Right kidney (tissue), 1 donor: ENCODE results near the gene WFDC1.

ENCODE experiments used
- DNase-seq: peaks from one replicate; pipeline ENCODE4 v3.0.0-alpha.2; 2016

The WFDC1 gene

DNA sequence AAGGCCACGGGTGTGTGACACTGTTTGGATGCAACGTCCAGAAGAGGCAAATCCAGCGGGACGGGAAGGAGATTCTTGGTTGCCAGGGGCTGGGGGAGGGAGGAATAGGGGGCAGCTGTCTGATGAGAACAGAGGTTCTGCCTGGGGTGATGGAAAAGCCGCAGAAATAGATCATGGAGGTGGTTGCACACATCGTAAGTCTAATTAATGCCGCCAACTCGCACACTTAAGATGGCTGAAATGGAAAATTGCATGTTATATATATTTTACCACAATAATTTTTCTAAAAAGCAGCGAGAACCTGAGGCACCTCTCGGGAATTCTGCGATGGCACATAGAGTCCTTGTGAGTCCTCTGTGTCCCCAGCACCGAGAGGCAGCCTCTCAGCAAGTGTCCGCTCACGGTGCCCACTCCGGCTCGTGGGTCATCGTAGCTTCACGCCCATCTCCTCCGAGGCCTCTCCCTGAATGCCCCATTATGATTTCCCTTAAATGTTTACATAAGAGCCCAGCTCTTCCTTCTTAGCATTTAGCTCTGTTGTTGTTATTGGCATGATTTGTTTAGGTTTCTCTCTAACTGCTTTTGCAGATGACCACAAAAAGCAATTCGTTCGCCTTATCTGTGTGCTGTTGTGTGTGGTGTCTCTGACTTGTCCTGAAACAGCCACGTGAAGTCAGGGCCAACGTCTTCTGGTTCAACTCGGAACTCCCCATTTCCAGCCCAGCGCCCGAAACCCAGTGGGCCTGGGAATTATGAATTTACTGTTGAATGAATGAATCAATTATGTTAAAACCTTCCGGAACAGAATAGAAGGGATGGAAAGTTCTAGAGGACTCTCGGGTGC, 7.7 kb downstream of the WFDC1 start:
- no peak for DNase-seq

DNA sequence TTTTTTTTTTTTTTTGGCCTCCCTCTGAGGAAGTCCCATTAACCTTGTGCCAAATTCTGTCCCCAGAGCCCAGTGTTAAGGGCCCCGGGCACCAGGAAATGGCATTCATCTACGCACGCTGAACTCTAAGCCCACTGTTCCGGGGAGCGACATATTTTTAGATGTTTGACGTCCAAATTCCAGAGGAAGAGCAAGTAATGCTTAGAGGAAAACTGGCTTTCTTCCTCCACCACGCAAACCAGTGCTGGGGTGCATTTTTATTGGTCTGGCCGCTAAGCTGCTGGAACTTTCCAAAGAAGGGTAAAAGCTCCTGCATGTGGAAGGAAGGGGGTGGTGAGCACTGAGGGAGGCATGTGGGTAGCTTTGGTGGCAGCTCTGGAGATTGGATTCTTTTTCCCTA, 8.3 kb downstream of the WFDC1 start:
- DNase-seq, result no peak

DNA sequence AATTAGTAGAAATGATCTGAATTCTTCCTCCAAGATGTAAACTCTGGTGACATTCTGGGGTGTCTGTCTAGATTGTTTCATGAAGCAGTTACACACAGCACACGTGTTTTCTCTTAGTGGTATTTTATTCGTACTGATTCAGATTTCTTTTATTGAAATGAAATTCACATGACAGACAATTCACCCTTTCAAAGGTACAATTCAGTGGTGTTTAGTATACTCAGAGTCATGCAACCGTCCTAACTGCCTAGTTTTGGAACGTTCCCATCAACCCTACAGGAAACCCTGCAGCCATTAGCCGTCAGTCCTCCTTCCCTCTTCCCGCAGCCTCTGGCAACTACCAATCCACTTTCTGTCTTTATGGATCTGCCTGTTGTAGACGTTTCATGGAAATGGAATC, 8.8 kb downstream of the WFDC1 start:
- DNase-seq, result no peak

DNA sequence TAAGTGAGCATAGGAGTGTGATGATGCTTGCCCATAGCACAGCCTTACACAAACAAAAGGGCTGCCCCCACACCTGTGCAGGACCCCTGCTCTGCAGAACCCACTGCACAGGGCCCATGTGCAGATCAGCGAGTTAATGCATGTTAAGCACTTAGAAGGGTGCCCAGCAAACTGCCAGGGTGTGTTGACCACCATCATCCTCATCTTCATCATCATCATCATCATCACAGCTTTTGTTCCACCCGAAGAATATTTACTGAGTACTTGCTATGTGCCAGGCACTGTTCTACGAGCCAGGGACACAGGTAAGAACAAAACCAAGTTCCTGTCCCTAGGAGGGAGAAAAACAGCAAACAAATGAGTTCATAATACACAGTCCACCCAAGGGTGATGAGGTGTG, 11.9 kb downstream of the WFDC1 start:
- no peak for DNase-seq

DNA sequence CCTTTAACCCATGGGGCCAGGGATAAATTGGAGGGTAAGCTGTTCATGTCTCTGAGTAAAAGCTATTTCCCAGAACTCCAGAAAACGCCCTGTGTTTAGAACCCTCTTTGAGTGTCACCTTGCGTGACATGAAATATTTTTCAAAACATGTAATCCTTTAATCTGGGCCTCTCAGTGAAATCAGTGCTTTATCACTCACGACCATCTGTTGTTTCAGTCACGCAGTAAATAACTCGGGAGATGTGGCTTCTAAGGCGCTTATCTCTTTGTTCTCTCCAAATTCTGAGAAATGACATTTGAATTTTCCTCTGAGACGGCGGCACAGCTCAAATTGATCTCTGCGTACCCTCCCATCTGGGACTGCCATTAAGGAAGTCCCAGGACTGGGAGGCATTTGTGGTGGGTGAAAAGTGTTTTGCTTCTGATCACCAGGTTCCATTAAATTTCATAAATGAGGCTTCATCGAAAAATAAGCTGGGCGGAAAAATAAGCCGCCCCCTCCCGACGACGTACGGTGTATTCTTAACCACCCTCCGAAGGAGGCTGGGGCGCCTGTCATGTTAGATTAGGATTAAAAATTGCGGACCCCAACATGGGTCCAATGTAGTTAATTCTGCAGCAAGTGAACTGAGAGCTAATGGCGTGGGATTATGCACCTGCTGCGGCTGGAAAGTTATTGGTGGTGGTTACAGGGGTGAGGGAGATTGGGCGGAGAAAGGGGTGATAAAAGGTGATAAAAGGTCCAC, 12.7 kb downstream of the WFDC1 start:
- no peak for DNase-seq

DNA sequence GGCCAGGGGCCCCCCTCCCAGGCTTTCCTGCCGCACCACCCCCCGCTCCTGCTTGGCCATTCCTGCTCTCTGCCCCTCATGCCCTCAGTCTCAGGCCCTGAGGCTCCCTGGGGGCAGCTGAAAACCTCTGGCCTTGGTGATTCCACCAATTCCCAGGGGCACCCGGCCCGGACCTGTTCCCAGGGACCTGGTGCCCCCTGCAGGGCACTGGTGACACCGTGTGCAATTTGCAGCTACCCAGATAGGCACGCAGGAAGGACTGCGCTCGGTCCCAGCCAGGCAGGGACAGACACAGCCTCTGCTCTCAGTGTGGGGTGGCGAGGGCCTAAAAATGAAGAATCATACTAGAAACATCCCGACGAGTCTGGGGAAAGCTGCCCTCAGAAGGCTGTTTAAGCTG, 13.4 kb downstream of the WFDC1 start:
- DNase-seq, result peak; percentile 35

DNA sequence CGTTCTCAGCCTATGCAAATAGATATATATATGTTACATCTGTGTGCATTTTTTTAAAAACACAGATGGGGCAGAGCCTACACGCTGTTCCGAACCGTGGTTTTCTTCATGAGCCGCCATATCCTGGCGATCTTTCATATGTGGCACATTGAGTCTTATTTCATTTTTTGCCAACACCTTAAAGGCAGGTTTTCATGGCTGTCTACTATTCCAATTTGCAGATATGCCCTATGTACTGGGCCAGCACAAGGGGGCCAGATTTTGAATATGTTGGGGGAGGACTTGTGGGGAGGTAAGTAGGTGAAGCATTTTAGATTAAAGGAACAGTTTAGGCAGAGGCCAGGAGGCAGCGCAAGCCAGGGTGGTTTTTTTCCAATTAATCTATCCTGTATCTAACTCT, 16.0 kb downstream of the WFDC1 start:
- no peak for DNase-seq

DNA sequence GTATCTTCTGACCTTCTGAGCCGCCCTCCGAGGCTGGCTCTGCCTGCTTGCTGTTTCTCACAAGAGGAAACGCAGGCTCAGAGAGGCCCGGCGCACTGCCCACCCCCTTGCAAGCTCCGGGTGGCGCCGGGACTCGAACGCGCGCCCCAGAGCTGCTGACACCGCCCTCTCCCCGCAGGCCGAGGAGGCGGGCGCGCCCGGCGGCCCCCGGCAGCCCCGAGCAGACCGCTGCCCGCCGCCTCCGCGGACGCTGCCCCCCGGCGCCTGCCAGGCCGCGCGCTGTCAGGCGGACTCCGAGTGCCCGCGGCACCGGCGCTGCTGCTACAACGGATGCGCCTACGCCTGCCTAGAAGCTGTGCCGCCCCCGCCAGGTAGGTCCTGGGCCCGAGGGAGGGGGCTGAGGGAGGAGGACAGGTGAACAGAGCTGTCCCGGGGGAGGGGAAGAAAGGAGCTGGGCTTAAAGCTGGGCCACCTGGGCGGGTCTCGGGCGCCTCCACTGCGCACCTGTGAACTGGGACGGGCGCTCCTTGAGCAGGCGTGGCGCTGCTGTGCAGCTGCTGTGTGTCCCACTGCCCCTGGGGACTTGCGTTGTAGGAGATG, 18.2 kb downstream of the WFDC1 start:
- peak; percentile 41 for DNase-seq

DNA sequence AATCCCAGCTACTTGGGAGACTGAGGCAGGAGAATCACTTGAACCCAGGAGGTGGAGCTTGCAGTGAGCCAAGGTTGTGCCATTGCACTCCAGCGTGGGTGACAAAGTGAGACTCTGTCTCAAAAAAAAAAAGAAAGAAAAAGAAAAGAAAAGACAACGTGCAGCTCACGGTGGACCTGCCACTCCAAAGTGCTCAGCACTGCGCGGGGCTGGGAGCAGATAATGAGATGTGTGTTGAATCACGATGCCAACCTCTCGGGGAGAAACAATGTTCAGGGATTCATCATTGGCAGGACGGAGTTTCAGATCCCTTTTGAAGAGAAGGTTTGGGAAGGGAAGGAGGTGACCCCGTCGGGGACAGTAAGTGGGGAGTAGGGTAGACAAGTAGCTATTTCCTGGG, 19.2 kb downstream of the WFDC1 start:
- no peak for DNase-seq

DNA sequence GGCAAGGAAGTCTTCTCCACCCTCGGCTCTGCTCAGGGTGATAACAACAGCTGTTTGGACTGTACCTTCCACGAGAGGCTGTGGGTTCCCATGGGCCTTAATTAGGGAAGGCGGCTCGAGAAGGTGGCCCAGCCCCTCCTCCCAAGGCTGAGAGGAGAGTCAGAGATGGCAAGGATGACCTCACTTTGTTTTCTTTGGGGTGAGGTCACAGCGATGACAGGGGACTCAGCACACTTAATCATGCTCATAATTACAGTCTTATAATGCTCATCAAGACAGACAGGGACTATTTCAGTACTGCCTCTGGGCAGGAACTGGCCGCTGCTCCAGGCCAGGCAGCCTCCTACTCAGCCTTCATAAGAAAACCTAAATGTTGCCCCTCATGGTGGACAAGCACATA, 19.7 kb downstream of the WFDC1 start:
- no peak for DNase-seq

DNA sequence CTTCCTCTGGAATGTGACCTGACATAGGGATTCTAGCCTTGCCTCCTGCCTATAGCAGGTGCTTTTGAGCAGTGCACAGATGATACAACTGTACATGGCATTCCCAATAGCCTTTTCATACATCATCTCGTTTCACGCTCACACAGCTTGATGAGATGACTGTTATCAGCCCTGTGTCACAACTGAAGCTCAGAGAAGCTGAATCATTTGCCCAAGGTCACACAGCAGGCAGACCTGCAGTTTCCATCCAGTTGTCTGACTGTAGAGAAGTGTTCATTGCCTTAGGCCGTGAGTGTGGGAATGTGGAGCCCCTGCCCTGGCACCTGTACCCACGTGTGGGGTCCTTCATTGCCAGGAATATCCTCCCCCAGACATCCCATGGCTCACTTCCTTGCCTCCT, 20.1 kb downstream of the WFDC1 start:
- no peak for DNase-seq

DNA sequence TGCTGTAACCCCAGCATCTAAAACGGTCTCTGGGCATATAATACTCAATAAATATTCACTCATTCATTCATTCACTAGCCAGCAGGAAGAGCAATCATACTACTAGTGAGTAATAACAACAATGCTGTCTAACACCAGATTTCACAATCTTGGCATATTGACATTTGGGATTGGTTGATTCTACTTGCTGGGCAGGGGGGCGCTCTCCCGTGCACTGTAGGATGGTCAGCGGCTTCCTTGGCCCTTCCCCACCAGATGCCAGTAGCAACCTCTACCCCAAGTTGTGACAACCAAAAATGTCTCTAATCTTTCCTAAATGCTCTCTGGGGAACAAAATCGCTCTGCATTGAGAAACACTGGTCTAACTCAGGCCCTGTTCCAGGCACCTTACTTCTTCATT, 20.7 kb downstream of the WFDC1 start:
- no peak for DNase-seq

DNA sequence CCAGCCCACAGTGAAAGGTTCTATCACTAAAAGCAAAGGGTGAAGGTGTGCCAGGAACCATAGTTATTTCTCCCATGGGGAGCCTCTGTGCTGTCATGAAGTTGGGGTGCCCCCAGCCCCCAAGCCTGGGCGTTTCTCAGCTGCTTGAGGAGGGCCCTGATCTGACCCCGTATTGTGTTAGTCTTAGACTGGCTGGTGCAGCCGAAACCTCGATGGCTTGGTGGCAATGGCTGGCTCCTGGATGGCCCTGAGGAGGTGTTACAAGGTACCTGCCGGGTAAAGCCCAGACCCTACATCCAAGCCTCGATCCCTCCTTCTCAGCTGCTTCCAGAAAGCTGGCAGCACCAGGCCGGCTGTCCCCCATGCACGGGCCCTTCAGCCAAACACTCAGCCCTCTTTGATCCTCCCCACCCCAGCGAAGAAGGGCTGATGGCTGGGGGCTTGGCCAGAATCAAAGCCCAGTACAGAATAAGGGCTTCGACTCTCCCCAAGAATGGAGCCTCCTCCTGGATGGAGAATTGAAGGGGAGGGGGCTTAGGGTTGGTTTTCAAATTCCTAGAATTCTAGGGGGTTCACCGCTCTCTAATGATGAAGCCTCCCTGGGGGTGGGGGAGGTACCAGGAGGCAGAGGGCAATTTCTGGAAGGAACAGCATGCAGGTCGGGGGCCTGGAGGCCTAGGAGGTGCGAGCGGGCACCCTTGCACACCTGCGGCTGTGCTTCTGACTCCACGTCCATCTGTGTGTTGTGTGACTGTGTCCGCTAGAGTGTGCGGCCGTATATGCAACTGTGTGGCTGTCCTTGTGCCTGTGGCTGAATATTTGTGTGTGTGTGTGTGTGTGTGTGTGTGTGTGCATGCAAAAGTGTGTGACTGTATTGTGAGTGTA, 23.7 kb downstream of the WFDC1 start:
- DNase-seq, result no peak

DNA sequence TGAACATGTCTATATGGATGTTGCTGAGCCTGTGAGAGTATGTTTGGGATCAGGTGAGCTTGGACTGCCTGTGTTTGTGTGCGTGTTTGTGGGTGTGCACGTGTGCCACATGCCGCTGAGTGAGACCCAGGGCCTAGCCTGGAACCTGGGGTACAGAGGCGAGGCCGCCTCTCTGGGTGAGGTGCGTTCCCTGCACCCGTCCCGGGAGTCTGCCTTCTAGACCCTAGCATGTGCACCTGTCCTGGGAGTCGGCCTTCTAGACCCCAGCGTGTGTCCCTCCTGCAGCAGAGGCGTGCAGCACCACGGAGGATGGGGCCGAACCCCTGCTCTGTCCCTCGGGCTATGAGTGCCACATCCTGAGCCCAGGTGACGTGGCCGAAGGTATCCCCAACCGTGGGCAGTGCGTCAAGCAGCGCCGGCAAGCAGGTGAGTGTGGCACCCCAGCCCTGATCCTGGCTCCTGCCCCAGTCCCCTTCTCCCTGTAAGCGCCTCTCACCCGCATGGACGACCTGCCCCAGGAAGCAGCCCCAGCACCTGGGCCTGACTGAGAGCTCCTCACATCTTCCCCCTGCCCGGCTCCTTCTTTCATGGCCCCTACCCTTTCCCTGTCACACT, 24.6 kb downstream of the WFDC1 start:
- no peak for DNase-seq

DNA sequence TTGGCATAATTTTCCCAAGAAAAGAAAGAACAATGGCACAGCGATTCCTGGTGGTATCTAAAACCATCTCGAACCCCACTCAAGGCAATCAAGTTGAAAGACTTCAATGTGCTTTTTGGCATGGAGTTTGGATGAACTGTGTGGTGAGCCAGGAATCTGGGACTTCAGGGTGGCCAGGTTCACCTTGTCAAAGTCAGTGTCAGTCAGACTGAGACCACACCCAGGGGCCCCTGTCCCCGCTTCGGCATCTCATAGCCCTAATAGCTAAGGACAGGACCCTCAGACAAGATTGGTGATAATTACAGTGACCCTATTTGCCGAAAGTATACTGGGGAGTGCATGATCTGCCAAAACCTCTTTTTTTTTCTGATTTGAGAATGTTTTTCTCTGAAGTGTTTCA, 25.8 kb downstream of the WFDC1 start:
- no peak for DNase-seq

DNA sequence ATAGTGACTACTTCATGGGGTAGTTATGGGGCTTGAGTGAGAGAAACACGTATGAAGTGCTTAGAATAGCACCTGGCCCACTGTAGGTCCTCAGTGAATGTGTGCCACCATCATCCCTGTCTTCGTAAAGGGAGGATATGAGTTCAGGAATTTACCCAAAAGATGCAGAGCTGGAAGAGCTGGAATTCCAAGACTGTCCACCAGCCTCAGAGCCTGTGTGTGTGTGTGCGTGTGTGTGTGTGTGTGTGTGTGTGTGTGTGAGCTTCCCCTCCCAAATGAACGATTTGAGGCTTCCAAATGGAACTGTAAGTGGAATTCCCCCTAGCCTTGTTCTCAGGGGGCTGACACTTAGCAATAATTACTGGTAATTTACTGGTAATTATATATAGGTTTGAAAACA, 27.3 kb downstream of the WFDC1 start:
- DNase-seq, result no peak

DNA sequence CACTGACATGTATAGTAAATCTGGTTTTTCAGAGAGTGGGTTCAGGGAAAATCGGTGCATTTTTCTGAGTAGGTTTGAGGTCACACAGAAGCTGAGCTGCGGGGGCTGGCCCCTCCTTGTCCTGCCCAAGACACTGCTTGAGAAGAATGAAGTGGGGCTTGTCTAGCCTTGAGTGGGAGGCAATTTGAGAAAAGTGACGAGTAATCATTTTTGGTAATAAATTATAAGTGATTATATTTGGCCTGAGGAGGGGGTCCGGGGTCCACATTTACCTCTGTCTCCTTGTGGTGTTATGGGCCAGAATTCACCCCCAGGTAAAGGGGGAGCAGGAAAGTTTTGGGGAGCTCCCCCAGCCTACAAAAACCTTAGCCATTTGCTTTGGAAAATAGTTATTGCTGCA, 28.1 kb downstream of the WFDC1 start:
- no peak for DNase-seq

DNA sequence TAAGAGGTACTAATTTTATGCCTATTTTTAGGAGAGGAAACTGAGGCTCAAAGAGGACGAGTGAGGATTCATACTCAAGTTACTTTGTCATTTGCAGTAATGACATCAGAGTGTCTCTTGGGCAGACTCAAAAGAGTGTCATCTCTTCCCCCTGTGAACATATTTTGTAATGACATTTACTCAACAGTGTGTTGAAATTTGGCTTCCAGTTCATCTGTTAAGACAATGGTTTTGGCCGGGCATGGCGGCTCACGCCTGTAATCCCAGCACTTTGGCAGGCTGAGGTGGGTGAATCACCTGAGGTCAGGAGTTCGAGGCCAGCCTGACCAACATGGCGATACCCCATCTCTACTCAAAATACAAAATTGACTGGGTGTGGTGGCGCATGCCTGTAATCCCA, 28.9 kb downstream of the WFDC1 start:
- no peak for DNase-seq

DNA sequence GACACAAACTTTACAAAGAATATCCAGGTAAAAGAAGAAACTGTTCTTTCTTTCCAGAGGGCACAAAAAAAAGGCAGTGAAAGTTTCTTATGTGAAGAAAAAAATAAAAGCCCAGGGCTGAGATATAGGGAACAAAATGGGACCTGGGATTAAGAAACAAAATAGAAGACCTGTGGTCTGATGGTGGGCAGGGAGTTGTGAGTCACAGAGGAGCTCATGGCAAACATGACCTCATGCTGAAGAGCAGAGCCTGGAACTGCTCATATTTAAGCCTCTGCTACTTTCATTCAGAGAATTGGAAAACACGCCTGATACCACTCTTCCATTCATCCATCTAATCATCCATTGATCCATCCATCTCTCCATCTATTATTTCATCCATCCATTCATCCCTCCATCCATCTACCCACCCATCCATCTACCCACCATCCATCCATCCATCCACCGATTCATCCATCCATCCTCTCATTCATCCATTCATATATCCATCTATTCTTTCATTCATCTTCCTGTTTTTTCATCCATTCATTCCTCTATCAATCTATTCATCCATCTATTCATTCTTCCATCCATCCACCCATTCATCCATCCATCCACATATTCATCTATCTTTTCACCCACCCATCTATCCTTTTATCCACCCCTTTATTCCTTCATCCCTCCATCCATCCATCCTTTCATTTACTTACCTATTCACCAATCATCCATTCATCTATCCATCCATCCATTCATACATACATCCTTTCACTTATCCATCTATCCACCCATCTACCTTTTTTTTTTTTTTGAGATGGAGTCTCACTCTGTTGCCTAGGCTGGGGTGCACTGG, 30.0 kb downstream of the WFDC1 start:
- DNase-seq, result no peak

DNA sequence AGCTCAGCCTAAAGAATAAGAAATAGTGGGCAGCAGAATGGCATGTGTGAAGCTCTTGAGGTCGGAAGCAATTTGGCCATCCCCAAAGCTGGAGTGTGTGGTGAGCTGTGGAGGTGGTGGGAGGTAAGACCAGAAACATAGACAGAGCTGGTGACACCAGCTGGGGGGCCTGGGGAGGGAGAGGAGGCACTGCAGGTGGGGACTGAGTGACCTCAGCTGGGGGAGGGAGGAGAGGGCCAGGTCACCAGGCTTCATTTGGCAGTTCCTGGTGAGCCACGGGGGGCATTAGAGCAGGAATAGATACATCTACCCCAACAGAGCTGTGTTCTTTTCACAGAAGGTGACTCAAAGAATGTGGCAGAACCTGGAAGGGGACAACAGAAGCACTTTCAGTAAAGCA, 31.9 kb downstream of the WFDC1 start:
- no peak for DNase-seq

DNA sequence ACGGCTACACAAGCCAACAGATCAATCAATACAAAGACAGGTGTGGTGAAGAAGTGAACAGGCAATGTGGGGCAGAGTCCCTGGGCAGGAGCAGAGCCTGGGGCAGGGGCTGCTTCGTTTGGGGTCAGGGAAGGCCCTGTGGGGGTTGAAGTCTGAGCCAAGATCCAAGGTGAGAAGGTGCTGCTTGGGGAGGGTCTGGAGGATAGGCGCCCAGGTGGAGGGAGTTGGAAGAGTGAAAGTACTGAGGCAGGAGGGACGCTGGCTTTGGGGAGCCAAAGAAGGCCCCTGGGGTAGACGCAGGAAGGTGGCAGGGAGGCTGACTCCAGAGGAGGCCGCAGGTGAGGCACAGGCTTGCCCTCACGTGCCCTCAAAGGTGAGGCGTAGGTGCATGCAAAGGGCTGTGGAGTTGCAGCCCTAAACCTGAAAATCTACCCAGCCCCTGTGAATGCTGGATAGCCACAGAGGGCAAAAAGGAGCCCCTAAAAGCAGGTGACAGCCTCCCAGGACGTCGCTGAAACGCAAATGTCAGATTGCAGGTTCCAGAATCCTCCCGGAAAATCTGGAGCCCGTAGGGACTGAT, 33.3 kb downstream of the WFDC1 start:
- DNase-seq, result no peak
